Kidney epithelial cell (primary cell): ENCODE measurements around the gene C17orf67. TPM values are rescaled to one million over a fixed set of nuclear protein-coding genes. Genes with fewer than 3 reads are reported as not detected.
A peak's percentile ranks its signal among the peaks of the same experiment; 100 is the strongest.
"Not testable (repeated sequence)": the region's sequence is repeated elsewhere in the genome, so short reads cannot be mapped to it uniquely, and the experiment has no call there.

Experiments
- DNase-seq: peaks from one replicate; pipeline ENCODE4 v3.0.0-alpha.2; 2010; ENCODE audit warnings: low read depth
- H3K27me3 ChIP-seq: 2 replicates; pipeline ENCODE4 v1.6.0; 2011; ENCODE audit warnings: low read length; ENCODE audit not compliant: control insufficient read depth, insufficient read depth
- H3K36me3 ChIP-seq: 2 replicates; pipeline ENCODE4 v1.5.1; 2011; ENCODE audit warnings: low read length; ENCODE audit not compliant: control insufficient read depth, insufficient read depth
- H3K4me3 ChIP-seq: 2 replicates; pipeline ENCODE4 v1.5.1; 2011; ENCODE audit warnings: low read depth, mild to moderate bottlenecking, control low read depth, low read length
- CTCF ChIP-seq: IDR thresholded peaks from 2 replicates; pipeline ENCODE4 v1.5.1; 2011; ENCODE audit warnings: mild to moderate bottlenecking, moderate library complexity, low read length, control low read depth, inconsistent platforms; ENCODE audit not compliant: insufficient read depth, poor library complexity, severe bottlenecking
- total RNA-seq: library from RNA; depleted of rRNA; stranded (reverse); fragments of >200 nt; gene quantifications from 2 replicates; pipeline ENCODE4 v1.2.3, GENCODE V29; 2015

The C17orf67 gene
- total RNA-seq, 1 donor from 2014 or later, result 0.50 TPM

GRCh38 chr17:56761387-56761786 lies 72.3 kb downstream of the C17orf67 start:
- Histone ChIP-seq H3K36me3 (no peaks in the 10 kb centered on the region), H3K27me3 (no peaks in the 10 kb centered on the region), H3K4me3 (no peak overlapping the region)
- no peak for TF ChIP-seq CTCF
- DNase-seq, result no peak

- not testable (repeated sequence) for H3K4me3 ChIP-seq, DNase-seq, H3K27me3 ChIP-seq
These were observed 76.1 kb downstream of the C17orf67 start for GRCh38 chr17:56757611-56758010.

GRCh38 chr17:56756536-56756935 lies 77.2 kb downstream of the C17orf67 start:
- no peaks in the 10 kb centered on the region for H3K36me3 ChIP-seq
- H3K4me3 ChIP-seq, result no peak overlapping the region
- DNase-seq, result peak; percentile 81
- no peak for TF ChIP-seq CTCF
- no peaks in the 10 kb centered on the region for H3K27me3 ChIP-seq

More at GRCh38 chr17:56757611-56758010, 76.1 kb downstream of the C17orf67 start:
- not testable (repeated sequence) for H3K36me3 ChIP-seq

GRCh38 chr17:56755310-56755709 lies 78.4 kb downstream of the C17orf67 start:
- no peak overlapping the region for H3K4me3 ChIP-seq
- TF ChIP-seq CTCF, result no peak
- no peaks in the 10 kb centered on the region for H3K27me3 ChIP-seq
- H3K36me3 ChIP-seq, result no peaks in the 10 kb centered on the region
- no peak for DNase-seq

GRCh38 chr17:56754523-56755208 lies 79.1 kb downstream of the C17orf67 start:
- H3K36me3 ChIP-seq, result no peaks in the 10 kb centered on the region
- no peak for TF ChIP-seq CTCF
- DNase-seq, result no peak
- no peaks in the 10 kb centered on the region for H3K27me3 ChIP-seq
- no peak overlapping the region for H3K4me3 ChIP-seq

GRCh38 chr17:56752263-56752836 lies 81.4 kb downstream of the C17orf67 start:
- Histone ChIP-seq H3K4me3 (no peak overlapping the region), H3K36me3 (no peaks in the 10 kb centered on the region), H3K27me3 (no peaks in the 10 kb centered on the region)
- TF ChIP-seq CTCF, result no peak
- no peak for DNase-seq
